Spleen (tissue), 7 donors: Measurements from ENCODE around the gene PRKG1.

Experiments
- POLR2A ChIP-seq, 3 donors: fragments of 450-650 bp; IDR thresholded peaks; one replicate each; pipeline ENCODE4 v1.5.1; 2017; ENCODE audit warnings: antibody characterized with exemption in 3 of 3, mild to moderate bottlenecking in 1 of 3
- TF ChIP-seq, protein P1 (sequence below), 11 experiments: fragments of 200-600 bp in 7 of 11; fragments of 450-650 bp in 4 of 11; sonication (generic) in 4 of 11; IDR thresholded peaks in 8 of 11; conservative IDR thresholded peaks in 3 of 11; 1 replicate in 7 of 11; 2 replicates in 4 of 11; pipeline versions ENCODE4 v1.4.0 to v1.8.0; 2016 to 2021; ENCODE audit warnings: antibody characterized with exemption in 11 of 11, inconsistent platforms in 4 of 11, mild to moderate bottlenecking in 1 of 11
- donor health status: DM: no; HTN: no; CAD: no; lungs with moderate emphysema.
- donor health status: DM: no; HTN: no; CAD: no.
- donor health status: DM: no; HTN: no; CAD: no.

DNA sequence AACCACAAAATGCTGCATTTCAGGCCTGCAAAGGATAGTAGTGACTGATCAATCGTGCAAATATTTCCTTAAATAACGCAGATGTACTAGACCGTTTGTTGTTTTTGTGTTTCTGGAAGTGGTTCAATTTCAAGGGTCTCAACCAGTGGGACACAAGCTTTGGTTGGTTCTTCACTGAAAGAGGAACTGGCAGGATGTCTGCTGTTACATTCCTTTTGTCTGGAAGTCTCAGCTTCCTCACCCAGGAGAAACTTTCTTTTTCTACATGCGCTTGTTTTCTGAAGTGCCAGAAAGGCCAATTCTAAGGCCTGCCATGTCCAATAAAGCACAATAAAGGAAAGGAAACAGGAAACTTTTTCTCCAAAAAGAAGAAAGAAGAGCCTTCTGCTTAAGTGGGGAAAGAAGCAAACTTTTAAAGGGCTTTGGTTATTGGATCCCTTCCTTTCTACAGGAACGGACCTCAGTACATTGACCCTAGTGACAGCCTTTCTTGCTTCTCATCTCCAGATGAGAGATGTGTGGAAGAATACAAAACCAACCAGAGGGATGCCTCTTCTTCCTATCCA is 1243.9 kb downstream of the PRKG1 start:
- TF ChIP-seq POLR2A (IDR thresholded peaks at IDR 0.05): no peak
- TF ChIP-seq, protein P1, sequence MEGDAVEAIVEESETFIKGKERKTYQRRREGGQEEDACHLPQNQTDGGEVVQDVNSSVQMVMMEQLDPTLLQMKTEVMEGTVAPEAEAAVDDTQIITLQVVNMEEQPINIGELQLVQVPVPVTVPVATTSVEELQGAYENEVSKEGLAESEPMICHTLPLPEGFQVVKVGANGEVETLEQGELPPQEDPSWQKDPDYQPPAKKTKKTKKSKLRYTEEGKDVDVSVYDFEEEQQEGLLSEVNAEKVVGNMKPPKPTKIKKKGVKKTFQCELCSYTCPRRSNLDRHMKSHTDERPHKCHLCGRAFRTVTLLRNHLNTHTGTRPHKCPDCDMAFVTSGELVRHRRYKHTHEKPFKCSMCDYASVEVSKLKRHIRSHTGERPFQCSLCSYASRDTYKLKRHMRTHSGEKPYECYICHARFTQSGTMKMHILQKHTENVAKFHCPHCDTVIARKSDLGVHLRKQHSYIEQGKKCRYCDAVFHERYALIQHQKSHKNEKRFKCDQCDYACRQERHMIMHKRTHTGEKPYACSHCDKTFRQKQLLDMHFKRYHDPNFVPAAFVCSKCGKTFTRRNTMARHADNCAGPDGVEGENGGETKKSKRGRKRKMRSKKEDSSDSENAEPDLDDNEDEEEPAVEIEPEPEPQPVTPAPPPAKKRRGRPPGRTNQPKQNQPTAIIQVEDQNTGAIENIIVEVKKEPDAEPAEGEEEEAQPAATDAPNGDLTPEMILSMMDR (IDR thresholded peaks at IDR 0.05 in 8 of 11, conservative IDR thresholded peaks at IDR 0.05 in 3 of 11): no peak
